Left ventricle myocardium superior (tissue), 1 donor: Measurements from ENCODE around the gene GFY. TPM values are rescaled to one million over a fixed set of nuclear protein-coding genes. Genes with fewer than 3 reads are reported as not detected.
A peak's percentile ranks its signal among the peaks of the same experiment; 100 is the strongest.

Experiments used
- ATAC-seq: fragments of 200-7000 bp; cut with Tn5 transposase; one replicate; pipeline ENCODE4 v1.9.1; 2020; ENCODE audit warnings: mild to moderate bottlenecking, moderate library complexity
- DNase-seq: peaks from one replicate; pipeline ENCODE4 v3.0.0-alpha.2; 2020
- intact Hi-C: fragments of 100-400 bp; cut with micrococcal nuclease; formaldehyde crosslinking; loops from one replicate; pipeline ENCODE4 v1.11.0; 2022
- long read RNA-seq: library from polyadenylated mRNA; unstranded; transcript quantifications from one replicate; pipeline ENCODE4 v2.0.0, GENCODE V29; 2021
- total RNA-seq: library from RNA; stranded (reverse); fragmentation: NEBNext Ultra II Directional; extraction: Animal tissue kit (Norgen Biotek cat#: 25700); gene quantifications from one replicate; pipeline ENCODE4 v1.2.1, GENCODE V29; 2021
- donor health status: DM: no; HTN: yes; CAD: no; lungs with severe emphysema.

GFY gene
- not detected for total RNA-seq
- long read RNA-seq: 0 reads

DNA sequence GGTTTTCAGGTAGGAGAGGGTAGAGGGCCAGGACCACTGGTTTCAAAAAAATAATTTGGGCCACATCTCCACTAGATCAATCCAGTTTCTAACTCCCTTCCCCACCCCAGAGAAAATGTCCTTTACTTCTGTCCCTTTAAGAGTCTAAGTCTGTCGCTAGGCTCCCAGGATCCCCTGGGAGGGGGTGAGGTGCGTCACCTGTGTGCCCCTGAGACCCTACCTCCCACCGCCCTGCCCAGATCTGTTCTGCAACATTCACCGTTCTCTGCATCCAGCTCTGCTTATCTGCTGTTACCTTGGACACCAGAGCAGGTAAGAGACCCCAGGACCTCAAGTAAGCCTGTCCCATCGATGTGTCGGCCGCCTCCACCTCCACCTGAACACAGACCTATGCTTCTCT is at the start of gene GFY:
Gene GFY (plus strand): TSS at position 211 of the 400 bp plus-strand sequence. CDS start 1,043 bp downstream, outside the sequence.
- DNase-seq: no peak
- intact Hi-C loops: no loop called here
- ATAC-seq: no peak

GRCh38 chr19:49378512-49378911 is 46.7 kb upstream of the GFY start:
- intact Hi-C loops: no loop called here
- ATAC-seq: no peak
- DNase-seq: no peak

GRCh38 chr19:49380391-49380790 is 44.8 kb upstream of the GFY start:
- no peak for ATAC-seq
- no peak for DNase-seq
- intact Hi-C loops: no loop called here

DNA sequence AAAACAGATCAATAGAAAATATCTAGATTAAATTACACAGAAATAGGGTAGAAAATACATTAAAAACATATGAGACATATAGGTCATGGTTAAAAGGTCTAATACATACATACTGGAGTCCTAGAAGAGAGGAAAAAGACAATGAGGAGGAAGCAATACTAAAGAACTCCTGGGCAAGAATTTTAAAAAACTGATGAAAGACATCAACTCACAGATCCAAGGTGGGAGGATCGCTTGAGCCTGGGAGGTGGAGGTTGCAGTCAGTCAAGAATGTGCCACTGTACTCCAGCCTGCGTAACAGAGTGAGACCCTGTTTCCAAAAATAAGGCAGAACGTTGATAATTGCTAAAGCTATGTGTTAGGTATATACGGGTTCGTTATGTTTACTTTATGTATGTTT is 42.5 kb upstream of the GFY start:
- DNase-seq (no peak), ATAC-seq (no peak)
- intact Hi-C loops: no loop called here

DNA sequence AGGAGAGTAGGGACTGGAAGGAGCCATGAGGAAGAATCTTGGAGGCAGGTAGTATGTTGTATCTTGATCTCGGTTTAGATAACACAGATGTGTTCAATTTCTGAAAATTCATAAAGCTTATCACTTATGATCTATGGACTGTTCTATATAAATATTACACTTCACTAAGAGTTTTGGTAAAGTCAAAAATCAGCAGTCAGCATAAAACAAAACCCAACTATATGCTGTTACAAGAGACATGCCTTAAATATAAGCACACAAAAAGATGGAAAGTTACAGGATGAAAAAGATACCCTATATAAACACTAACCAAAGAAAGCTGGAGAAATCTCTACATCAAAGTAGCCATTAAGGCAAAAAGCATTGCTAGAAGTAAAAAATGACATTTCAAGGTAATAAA is 41.6 kb upstream of the GFY start:
- DNase-seq (no peak), ATAC-seq (no peak)
- intact Hi-C loops: no loop called here

GRCh38 chr19:49387936-49388372 is 37.2 kb upstream of the GFY start, which contains the start of gene KASH5:
Gene KASH5 (plus strand): TSS chr19:49388249. CDS start chr19:49390884, 2,635 bp downstream.
- peak; percentile 80 for ATAC-seq
- intact Hi-C loops: no loop called here
- peak; percentile 85 for DNase-seq

- DNase-seq (no peak), ATAC-seq (no peak)
- intact Hi-C loops: no loop called here
These were observed 35.8 kb upstream of the GFY start for GRCh38 chr19:49389406-49389805.

GRCh38 chr19:49390131-49390928 is 34.9 kb upstream of the GFY start:
- DNase-seq (no peak), ATAC-seq (no peak)
- intact Hi-C loops: loop anchor here (5.0 kb wide), 1 partner anchor 52 kb away; the partner anchor contains the start of gene SLC17A7

- DNase-seq: no peak
- intact Hi-C loops: loop anchor here (5.0 kb wide), 1 partner anchor 51 kb away; the partner anchor contains the start of gene SLC17A7
- ATAC-seq: no peak
These were observed 34.2 kb upstream of the GFY start for GRCh38 chr19:49390929-49391359.

GRCh38 chr19:49391581-49392399 is 33.4 kb upstream of the GFY start:
- DNase-seq (peak; percentile 84), ATAC-seq (peak; percentile 89)
- intact Hi-C loops: loop anchor here (5.0 kb wide), 1 partner anchor 51 kb away; the partner anchor contains the start of gene SLC17A7

DNA sequence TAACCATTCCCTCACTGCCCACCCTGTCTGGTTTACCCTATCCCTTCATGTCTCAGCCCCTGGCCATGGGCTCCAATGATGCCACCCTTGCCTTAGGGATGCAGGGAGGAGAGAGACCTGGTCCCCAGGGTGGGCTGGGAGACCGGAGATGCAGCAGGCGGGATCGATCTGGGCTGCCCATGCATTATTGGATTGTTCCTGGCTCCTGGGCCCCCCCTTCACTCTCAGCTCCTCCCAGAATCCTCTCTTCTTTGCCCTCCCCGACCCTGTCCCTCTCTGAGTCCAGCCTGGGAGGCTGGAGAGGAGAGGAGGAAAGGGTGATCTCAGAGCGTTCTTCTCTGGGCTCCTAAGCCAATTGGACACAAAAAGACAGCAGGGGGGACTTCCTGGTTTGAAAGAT is 31.3 kb upstream of the GFY start:
- ATAC-seq: no peak
- intact Hi-C loops: loop anchor here (5.0 kb wide), 1 partner anchor 48 kb away; the partner anchor contains the start of gene SLC17A7

DNA sequence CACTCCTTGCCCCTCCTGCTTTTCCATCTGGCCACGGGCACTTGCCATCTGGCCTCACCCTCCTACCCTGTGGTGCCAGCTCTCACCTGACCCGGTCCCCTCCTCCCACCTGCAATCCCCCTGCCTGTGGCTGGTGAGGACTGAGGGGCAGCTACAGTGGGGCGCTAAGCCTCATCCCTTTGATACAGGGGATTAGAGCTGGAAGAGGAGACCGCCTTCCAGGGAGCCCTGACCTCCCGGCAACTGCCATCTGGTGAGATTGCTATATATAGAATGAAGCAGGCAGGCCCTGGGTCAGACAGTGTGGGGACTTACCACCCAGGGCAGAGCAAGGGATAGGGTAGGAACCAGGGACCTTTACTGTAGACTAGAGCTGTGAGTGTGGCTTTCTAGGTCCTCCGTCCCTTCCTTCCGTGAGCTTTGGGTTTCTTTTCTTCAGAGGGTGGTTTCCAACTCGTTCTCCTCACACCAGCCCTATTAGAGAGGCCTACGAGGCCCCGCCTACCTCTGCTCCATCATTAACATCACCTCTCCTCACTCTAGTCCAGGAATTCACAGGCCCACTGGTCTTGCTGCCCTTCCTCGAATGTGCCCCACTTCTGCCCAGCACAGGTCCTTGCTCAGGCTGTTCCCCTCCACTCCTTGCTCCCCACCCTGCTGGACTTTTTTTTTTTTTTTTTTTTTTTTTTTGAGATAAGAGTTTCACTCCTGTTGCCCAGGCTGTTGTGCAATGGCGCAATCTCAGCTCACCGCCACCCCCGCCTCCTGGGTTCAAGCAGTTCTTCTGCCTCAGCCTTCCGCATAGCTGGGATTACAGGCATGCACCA is 29.4 kb upstream of the GFY start:
- intact Hi-C loops: no loop called here
- DNase-seq (no peak), ATAC-seq (no peak)

More for the DNA sequence above, 31.3 kb upstream of the GFY start:
- no peak for DNase-seq

DNA sequence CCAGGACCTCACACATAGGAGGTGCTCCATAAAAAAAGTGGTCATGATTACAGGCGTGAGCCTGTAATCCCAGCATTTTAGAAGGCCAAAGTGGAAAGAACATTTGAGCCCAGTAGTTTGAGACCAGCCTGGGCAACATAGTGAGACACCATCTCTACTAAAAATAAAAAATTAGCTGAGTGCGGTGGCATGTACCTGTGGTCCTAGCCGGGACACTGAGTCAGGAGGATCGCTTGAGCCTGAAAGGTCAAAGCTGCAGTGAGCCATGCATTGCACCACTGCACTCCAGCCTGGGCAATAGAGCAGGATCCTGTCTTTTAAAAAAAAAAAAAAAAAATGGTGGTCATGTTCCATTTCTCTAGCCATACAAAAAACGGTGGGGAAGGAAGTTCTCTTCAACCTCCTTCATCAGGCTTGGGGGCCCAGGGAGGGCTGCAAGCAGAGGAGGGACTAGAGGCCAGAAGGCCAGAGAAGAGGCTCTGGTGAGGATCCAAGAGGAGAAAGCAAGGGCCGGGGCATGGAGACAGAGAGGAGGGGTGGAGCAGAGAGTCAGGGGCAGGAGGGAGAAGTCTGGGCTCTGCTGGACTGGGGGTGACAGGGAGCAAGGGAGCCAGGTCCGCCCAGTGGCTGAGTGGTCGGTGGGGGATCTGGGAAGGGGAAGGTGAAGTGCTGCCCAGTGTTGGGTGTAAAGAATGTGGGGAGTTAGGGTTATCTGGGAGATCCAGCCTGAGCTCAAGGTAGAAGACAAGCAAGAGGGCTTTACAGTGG is 28.3 kb upstream of the GFY start:
- no peak for ATAC-seq

GRCh38 chr19:49398001-49398615 is 27.1 kb upstream of the GFY start:
- intact Hi-C loops: no loop called here

More for the DNA sequence above, 28.3 kb upstream of the GFY start:
- DNase-seq: no peak
- intact Hi-C loops: no loop called here

GRCh38 chr19:49398931-49399330 is 26.3 kb upstream of the GFY start:
- DNase-seq: no peak
- ATAC-seq: no peak
- intact Hi-C loops: no loop called here

More at GRCh38 chr19:49398001-49398615, 27.1 kb upstream of the GFY start:
- ATAC-seq (no peak), DNase-seq (no peak)

DNA sequence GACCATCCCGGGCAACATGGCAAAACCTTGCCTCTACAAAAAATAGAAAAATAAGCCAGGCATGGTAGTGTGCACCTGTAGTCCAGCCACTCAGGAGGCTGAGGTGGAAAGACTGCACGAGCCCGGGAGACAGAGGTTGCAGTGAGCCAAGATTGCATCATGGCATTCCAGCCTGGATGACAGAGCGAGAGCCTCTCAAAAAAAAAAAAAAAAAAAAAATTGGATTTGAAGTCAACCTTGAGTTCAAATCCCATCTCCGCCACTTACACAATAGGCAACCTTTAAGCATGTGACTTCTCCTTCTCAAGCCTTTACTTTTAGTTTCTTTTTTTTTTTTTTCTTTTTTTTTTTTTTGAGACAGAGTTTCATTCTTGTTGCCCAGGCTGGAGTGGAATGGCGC is 25.2 kb upstream of the GFY start:
- DNase-seq (no peak), ATAC-seq (no peak)
- intact Hi-C loops: no loop called here

- DNase-seq: no peak
- ATAC-seq: no peak
- intact Hi-C loops: no loop called here
These were observed 21.6 kb upstream of the GFY start for GRCh38 chr19:49403404-49404187.
